Skeletal muscle cell (primary cell): Measurements from ENCODE around the gene DPF3.

Experiments used
- DNase-seq: peaks from one replicate; pipeline ENCODE4 v3.0.0-alpha.2; 2010; ENCODE audit warnings: low read depth
- H3K4me3 ChIP-seq: 2 replicates; pipeline ENCODE4 v1.5.1; 2011; ENCODE audit warnings: low read depth, mild to moderate bottlenecking, control low read depth, low read length, moderate library complexity

DPF3 gene

GRCh38 chr14:72736308-72736707, 157.6 kb downstream of the DPF3 start:
- H3K4me3 ChIP-seq, result no peak overlapping the region
- DNase-seq, result no peak

DNA sequence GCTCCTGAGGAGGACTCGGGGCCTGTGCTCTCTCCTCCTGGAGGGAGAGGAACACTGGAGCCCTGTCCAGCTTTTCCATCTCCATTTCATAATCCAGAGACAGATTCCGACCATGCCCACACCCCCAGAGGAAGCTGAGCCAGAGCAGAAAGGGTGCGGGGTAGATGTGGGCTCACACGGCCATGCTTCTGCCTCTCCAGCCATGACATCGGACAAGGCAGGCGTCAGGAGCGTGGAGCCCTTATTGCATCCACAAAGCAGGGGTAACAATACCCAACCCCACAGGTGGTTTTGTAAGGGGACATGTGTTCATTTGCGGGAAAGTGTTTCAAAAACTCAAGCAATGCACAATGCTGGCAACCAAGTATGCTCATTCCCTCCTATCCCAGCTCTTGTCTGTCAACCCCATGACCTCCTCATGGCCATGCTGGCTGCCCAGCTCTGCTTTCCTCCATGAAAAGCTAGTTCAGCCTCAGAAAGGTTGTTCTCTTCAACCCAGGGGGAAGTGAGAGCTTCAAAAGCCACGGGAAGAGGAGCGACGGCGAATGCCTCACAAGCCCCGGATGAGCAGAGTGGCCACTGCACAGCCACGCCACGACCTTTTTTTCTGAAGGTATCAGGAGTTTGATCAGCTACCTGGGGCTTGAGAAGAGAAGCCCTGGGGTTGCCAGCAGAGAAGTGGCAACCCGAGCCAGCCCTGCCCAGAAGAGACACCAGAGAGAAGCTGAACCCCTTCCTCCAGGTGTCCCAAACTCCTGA, 161.7 kb downstream of the DPF3 start:
- H3K4me3 ChIP-seq, result no peak overlapping the region
- DNase-seq, result no peak

- DNase-seq, result no peak
- no peak overlapping the region for H3K4me3 ChIP-seq
These were observed 162.5 kb downstream of the DPF3 start for GRCh38 chr14:72731252-72732020.

DNA sequence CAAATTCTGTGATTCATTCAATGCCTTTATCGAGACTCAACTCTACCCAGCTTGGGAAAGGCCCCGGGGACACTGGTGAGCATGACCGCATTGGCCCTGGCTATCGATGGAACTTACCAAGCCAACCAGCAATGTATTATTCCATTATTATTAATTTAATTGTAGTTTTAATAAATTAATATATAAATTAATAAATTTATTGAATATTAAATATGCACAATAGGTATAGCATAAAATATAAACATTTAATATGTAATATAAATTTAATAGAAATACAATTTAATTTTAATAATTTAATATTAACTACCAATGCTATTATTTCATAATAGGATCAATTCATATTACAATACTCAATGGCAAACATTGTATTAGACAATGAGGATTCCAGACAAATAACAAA, 163.4 kb downstream of the DPF3 start:
- no peak for DNase-seq
- H3K4me3 ChIP-seq, result no peak overlapping the region

- no peak overlapping the region for H3K4me3 ChIP-seq
- no peak for DNase-seq
These were observed 167.5 kb downstream of the DPF3 start for GRCh38 chr14:72726444-72726843.

DNA sequence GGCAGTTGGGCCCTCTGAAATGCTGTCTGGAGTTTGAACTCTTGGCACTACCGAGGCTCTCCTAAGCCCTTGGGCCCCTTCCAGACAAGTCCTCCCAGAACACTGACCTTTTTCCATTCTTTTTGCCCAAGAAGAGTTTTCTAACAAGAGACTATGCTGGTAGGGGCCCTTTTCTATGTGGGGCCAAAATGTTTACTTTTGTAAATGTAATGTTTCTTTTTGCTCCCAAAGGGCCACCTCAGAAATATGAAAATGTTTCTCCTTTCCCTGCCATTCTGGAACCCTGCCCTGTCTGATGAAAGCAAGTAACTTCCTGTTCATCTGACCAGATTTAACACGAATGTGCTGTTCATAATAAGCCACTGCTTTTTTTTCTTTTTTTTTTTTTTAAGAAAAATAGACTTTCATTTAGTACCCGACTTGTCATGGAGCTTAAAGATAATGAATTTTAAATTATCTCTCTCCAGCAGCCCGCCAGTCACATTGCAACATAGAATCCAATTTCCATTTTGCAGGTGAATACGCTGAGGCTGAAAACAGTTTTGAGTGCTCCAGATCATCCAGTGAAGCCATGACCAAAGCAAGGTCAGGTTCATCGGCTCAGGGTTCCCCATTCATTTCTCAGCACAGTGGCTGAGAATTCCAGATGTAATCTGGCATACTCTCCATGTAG, 169.9 kb downstream of the DPF3 start:
- no peak for DNase-seq
- H3K4me3 ChIP-seq, result no peak overlapping the region

GRCh38 chr14:72722201-72722785, 171.6 kb downstream of the DPF3 start:
- DNase-seq, result no peak
- H3K4me3 ChIP-seq, result no peak overlapping the region

DNA sequence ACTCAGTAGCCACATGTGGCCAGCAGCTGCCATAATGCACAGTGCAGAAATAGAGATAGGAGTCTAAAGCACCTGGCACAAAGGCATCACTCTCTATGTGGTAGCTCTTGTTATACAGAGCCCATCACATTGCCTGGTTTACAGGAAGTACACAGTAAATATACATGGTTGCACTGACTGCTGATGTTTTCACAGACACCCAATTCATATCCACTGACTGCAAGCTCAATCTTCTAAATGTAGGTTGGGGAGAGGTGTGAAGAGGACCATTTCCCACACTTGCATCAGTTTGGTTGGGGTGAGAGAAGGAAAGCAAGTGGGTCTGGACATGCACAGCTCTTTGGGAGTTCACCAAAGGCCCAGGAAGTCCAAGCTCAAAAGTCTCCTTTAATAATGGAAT, 172.8 kb downstream of the DPF3 start:
- DNase-seq, result no peak
- no peak overlapping the region for H3K4me3 ChIP-seq

DNA sequence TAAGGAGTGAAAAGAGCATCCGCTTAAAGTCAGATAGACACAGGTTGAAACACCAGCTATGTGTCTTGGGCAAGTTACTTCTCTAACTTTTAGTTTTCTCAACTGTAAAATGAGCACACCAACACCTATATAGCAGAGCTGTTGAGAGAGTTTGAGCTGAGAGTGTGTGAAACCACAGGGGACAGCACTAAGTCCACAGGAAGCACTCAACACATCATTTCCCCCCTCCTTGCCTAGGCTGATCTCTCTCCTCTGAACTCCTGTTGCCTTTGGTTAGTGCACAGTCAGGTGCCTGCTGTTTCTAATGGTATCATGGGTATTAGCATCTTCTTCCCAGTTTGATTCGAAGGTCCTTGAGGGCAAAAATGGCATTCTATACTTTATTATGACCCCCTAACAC, 176.7 kb downstream of the DPF3 start:
- H3K4me3 ChIP-seq, result no peak overlapping the region

DNA sequence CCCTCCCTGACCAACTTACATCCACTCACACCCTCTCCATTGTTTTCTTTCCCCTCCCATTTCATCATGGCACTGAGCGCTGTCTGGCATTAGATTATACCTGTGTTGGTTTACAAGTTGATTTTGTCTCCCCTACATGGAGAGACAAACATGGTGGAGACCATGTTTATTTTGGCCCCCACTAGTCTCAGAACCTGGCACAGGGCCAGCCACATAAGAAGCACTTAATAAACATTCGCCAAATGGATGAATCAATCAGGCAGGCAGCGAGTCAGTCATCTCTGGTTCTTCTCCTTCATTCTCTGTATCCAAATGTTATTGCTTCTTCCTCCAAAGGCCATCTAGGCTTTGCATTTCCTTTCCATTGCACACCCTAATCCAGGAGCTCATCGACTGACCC, 177.4 kb downstream of the DPF3 start:
- H3K4me3 ChIP-seq, result no peak overlapping the region
- DNase-seq, result no peak

More for the DNA sequence above, 176.7 kb downstream of the DPF3 start:
- no peak for DNase-seq

DNA sequence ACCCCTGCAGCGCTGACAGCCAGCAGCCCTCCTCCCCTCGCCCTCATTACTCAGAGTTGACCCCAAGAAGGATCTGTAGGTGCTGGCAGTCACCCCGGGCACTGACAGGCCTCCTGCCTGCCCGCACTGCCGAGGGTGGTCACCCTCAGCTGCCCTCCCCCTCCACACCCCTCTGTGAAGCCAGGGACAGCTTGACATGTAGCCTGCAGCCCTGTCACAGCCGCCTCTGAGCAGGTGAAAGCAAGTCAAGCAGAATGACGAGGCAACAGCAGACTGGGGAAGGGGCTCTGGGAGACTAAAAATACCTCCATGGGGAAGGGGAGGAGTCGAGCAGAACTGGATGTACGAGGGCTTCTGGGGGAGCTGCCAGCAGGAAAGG, 178.1 kb downstream of the DPF3 start:
- no peak for DNase-seq

GRCh38 chr14:72715215-72715849, 178.6 kb downstream of the DPF3 start:
- no peak overlapping the region for H3K4me3 ChIP-seq
- DNase-seq, result no peak

More for the DNA sequence above, 178.1 kb downstream of the DPF3 start:
- no peak overlapping the region for H3K4me3 ChIP-seq

GRCh38 chr14:72714871-72715214, 179.1 kb downstream of the DPF3 start:
- H3K4me3 ChIP-seq, result no peak overlapping the region
- DNase-seq, result no peak

GRCh38 chr14:72714094-72714493, 179.8 kb downstream of the DPF3 start:
- no peak overlapping the region for H3K4me3 ChIP-seq
- no peak for DNase-seq

DNA sequence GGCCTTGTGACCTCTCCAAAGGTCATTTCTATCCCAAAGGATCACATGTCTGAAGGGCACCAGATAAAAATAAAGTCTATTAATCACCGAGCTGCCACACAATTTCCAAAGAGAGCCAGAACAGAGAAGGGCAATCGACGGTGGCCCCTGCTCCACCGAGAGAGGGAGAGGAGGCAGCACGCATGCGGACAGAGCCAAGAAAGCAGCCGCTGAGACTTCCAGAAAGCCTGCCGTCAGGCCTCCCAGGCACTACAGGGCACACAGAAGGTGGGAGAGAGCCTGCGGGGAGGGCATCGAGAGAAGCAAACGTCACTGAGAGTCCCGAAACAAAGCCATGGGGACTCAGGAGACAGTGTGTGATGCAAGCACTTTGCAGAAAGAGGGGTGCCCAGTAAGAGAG, 182.0 kb downstream of the DPF3 start:
- DNase-seq, result no peak
- no peak overlapping the region for H3K4me3 ChIP-seq

GRCh38 chr14:72709916-72710611, 183.8 kb downstream of the DPF3 start:
- no peak for DNase-seq
- H3K4me3 ChIP-seq, result no peak overlapping the region

DNA sequence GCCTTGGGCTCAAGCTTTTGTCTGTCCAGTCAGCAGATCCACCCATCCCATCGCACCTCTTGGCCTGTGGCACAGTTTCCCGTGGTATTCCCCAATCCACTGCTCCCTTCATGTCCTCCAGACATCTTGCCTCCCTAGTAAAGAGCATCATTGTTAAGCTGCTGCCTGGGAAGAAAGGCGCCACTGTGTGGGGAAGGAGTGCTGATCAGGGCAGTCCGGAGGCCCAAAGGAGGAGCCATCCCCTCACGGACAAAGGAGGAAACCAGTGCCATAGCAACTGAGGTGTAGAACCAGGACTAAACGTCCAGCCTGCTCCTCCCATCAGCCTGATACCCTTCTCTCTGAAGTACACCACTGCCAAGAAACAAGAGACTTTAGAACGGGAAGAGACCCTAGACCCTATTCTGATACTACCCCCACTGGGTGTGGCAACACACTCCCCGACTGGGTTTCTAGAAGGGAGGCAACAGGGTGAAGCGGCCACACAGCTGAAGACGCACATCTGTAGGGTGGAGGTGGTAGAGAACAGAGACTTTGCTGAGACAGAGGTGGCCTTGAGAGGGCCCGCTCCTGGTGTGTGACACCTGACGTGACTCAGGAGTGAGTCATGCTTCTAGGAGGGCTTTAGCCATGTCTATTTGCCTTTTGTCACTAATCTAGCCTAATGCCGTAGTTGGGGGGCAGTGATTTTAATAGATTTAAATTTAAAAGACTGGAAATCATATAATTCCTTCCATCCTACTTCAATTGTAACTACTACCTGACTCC, 185.0 kb downstream of the DPF3 start:
- no peak for DNase-seq
- no peak overlapping the region for H3K4me3 ChIP-seq

- no peak for DNase-seq
- no peak overlapping the region for H3K4me3 ChIP-seq
These were observed 185.7 kb downstream of the DPF3 start for GRCh38 chr14:72708222-72708621.

DNA sequence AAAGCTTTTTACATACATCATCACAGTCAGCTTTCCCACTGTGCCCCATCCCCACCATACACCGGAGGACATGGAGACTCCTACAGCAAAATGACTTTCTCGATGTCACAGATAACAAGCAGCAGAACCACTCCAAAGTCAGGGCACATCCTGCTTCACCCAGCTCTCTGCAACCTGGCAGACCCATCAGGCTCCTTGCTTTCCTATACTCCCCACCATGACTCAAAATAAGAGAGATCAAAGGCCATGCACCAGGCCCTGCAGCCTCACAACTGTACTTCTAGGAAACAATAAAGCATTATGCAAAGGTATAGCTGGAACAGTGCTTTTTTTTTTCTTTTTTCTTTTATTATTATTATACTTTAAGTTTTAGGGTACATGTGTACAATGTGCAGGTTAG, 187.4 kb downstream of the DPF3 start:
- DNase-seq, result no peak

More for the DNA sequence above, 187.4 kb downstream of the DPF3 start:
- no peak overlapping the region for H3K4me3 ChIP-seq
